Sigmoid colon (tissue), 4 donors: ENCODE results near the gene LAMA1.

Source experiments
- EP300 ChIP-seq, 4 donors: sonication (generic); formaldehyde crosslinking; IDR thresholded peaks; one replicate each; pipeline ENCODE4 v1.6.1; 2017; ENCODE audit warnings: antibody characterized with exemption in 4 of 4
- POLR2A ChIP-seq, 2 donors: fragments of 450-650 bp; IDR thresholded peaks; one replicate each; pipeline ENCODE4 v1.6.1; 2016; ENCODE audit warnings: antibody characterized with exemption in 2 of 2, mild to moderate bottlenecking in 2 of 2, moderate library complexity in 2 of 2
- TF ChIP-seq, protein P1 (sequence below), 4 experiments: fragments of 450-650 bp in 3 of 4; fragments of 200-600 bp in 1 of 4; IDR thresholded peaks; one replicate each; pipeline ENCODE4 v1.5.1; 2016 to 2019; ENCODE audit warnings: antibody characterized with exemption in 4 of 4, mild to moderate bottlenecking in 3 of 4, moderate library complexity in 2 of 4

GRCh38 chr18:7105943-7106342, 11.7 kb downstream of the LAMA1 start:
- TF ChIP-seq POLR2A (IDR thresholded peaks at IDR 0.05) (no peak), EP300 (IDR thresholded peaks at IDR 0.05) (no peak)
- TF ChIP-seq, protein P1, sequence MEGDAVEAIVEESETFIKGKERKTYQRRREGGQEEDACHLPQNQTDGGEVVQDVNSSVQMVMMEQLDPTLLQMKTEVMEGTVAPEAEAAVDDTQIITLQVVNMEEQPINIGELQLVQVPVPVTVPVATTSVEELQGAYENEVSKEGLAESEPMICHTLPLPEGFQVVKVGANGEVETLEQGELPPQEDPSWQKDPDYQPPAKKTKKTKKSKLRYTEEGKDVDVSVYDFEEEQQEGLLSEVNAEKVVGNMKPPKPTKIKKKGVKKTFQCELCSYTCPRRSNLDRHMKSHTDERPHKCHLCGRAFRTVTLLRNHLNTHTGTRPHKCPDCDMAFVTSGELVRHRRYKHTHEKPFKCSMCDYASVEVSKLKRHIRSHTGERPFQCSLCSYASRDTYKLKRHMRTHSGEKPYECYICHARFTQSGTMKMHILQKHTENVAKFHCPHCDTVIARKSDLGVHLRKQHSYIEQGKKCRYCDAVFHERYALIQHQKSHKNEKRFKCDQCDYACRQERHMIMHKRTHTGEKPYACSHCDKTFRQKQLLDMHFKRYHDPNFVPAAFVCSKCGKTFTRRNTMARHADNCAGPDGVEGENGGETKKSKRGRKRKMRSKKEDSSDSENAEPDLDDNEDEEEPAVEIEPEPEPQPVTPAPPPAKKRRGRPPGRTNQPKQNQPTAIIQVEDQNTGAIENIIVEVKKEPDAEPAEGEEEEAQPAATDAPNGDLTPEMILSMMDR (IDR thresholded peaks at IDR 0.05) = no peak
